Esophagus squamous epithelium (tissue), 4 donors: ENCODE results near the gene FAM114A1.

Source experiments
- CTCF ChIP-seq, 6 experiments: fragments of 450-650 bp in 4 of 6; fragments of 200-600 bp in 2 of 6; sonication (generic) in 2 of 6; IDR thresholded peaks; one replicate each; pipeline ENCODE4 v1.5.1; 2016 to 2019; ENCODE audit warnings: antibody characterized with exemption in 6 of 6, mild to moderate bottlenecking in 4 of 6, moderate library complexity in 4 of 6
- POLR2A ChIP-seq, 4 donors: fragments of 450-650 bp; IDR thresholded peaks; one replicate each; pipeline ENCODE4 v1.6.1; 2017; ENCODE audit warnings: antibody characterized with exemption in 4 of 4, mild to moderate bottlenecking in 4 of 4, moderate library complexity in 3 of 4

DNA sequence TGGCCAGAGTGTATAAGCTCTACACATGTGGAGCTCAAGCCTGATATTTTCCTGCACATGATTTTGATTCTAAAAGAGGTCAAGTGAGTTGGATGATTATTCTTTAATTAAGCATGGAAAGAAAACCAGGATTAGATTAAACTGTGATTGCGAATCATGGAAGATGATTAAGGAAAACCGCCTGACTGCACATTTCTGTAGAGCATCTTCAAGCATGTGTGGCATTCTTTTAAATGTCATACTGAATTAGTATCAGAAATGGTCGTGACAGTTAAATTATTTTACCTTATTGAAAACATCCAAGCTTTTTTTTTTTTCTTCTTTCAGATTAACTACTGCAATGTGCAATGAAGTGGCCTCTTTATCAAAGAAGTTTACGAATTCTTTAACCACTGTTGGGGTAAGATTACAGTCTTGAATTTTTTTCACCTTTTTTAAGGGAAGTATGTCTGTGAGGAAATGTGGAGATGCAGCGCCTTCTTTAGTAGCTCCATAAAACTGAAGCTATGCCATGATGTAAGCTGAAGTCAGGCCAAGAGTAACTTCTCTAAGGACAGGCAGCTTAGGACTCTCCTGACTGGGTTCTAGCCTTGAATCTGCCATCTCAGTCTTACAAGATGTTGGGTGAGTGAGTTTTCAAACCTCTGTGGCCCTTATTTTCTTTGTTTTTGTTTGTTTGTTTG lies 67.9 kb downstream of the FAM114A1 start:
- no peak for TF ChIP-seq POLR2A (IDR thresholded peaks at IDR 0.05)
- no peak for TF ChIP-seq CTCF (IDR thresholded peaks at IDR 0.05)
